GM21390 (cell line): ENCODE results near the gene NTN1.

ENCODE experiments used
- ATAC-seq: cut with Tn5 transposase; IDR thresholded peaks from one replicate; pipeline ENCODE4 v1.9.1; 2021; ENCODE audit not compliant: unreplicated experiment

Gene NTN1

GRCh38 chr17:9228408-9229159 lies 207.3 kb downstream of the NTN1 start:
- ATAC-seq = no peak

GRCh38 chr17:9229160-9229825 lies 208.0 kb downstream of the NTN1 start:
- no peak for ATAC-seq

- ATAC-seq = no peak
Measured at GRCh38 chr17:9229826-9230201, 208.5 kb downstream of the NTN1 start.

GRCh38 chr17:9230346-9230745 lies 209.0 kb downstream of the NTN1 start:
- ATAC-seq = no peak

GRCh38 chr17:9230861-9231260 lies 209.6 kb downstream of the NTN1 start:
- ATAC-seq = no peak

GRCh38 chr17:9231449-9232154 lies 210.3 kb downstream of the NTN1 start:
- ATAC-seq = no peak

GRCh38 chr17:9232155-9232475 lies 210.8 kb downstream of the NTN1 start:
- no peak for ATAC-seq

- ATAC-seq = no peak
Measured at GRCh38 chr17:9232591-9233270, 211.4 kb downstream of the NTN1 start.

GRCh38 chr17:9233271-9233599 lies 211.9 kb downstream of the NTN1 start:
- no peak for ATAC-seq

GRCh38 chr17:9233761-9234160 lies 212.5 kb downstream of the NTN1 start:
- ATAC-seq = no peak

- no peak for ATAC-seq
Measured at GRCh38 chr17:9234389-9234945, 213.2 kb downstream of the NTN1 start.

GRCh38 chr17:9235346-9235745 lies 214.0 kb downstream of the NTN1 start:
- ATAC-seq = no peak

- no peak for ATAC-seq
Measured at GRCh38 chr17:9236286-9237052, 215.2 kb downstream of the NTN1 start.

GRCh38 chr17:9237053-9237410 lies 215.7 kb downstream of the NTN1 start:
- ATAC-seq = no peak

GRCh38 chr17:9237661-9238301 lies 216.5 kb downstream of the NTN1 start:
- no peak for ATAC-seq

GRCh38 chr17:9238340-9239245 lies 217.3 kb downstream of the NTN1 start:
- no peak for ATAC-seq

GRCh38 chr17:9239246-9239792 lies 218.0 kb downstream of the NTN1 start:
- no peak for ATAC-seq

- ATAC-seq = peak; percentile 52
Measured at GRCh38 chr17:9239793-9240658, 218.7 kb downstream of the NTN1 start.
